C4-2B (cell line): Measurements from ENCODE around the gene DNAJC1.

ENCODE experiments used
- ZFX ChIP-seq: fragments of 450-650 bp; IDR thresholded peaks from 2 replicates; pipeline ENCODE4 v1.6.1; 2017
- TF ChIP-seq, protein P1 (sequence below): fragments of 450-650 bp; conservative IDR thresholded peaks from 2 replicates; pipeline ENCODE4 v1.5.1; 2017; ENCODE audit warnings: mild to moderate bottlenecking

DNA sequence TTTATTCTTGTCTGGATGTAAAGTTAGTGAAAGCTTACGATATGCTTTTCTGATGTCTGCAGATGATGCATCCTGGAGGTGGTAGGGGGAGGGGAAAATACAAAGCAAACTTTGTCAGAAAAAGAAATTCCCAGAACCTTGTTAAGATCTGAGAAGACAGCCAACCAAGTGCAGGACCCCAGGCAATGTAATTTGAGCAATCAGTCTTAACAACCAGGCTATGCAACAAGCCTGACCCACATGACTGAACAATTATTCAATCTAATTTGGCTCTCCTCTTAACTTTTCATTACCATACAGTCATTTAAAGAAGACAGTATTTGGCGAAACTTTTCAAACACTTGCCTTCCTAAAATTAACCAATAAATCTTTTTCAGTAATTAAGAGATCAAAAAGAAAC is 74.5 kb downstream of the DNAJC1 start:
- TF ChIP-seq, protein P1, sequence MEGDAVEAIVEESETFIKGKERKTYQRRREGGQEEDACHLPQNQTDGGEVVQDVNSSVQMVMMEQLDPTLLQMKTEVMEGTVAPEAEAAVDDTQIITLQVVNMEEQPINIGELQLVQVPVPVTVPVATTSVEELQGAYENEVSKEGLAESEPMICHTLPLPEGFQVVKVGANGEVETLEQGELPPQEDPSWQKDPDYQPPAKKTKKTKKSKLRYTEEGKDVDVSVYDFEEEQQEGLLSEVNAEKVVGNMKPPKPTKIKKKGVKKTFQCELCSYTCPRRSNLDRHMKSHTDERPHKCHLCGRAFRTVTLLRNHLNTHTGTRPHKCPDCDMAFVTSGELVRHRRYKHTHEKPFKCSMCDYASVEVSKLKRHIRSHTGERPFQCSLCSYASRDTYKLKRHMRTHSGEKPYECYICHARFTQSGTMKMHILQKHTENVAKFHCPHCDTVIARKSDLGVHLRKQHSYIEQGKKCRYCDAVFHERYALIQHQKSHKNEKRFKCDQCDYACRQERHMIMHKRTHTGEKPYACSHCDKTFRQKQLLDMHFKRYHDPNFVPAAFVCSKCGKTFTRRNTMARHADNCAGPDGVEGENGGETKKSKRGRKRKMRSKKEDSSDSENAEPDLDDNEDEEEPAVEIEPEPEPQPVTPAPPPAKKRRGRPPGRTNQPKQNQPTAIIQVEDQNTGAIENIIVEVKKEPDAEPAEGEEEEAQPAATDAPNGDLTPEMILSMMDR = no peak
- no peak for TF ChIP-seq ZFX
